ENCODE results near the gene RIMS1. TPM values are rescaled to one million over a fixed set of nuclear protein-coding genes. Genes with fewer than 3 reads are reported as not detected.

The RIMS1 gene
- total RNA-seq, 4 donors from 2014 or later, result 0.13 to 16.8 (median 1.2) TPM

- TF ChIP-seq CTCF (IDR thresholded peaks at IDR 0.05) (no peak), POLR2A (IDR thresholded peaks at IDR 0.05) (no peak)
Measured at GRCh38 chr6:72286911-72287311, 400.6 kb downstream of the RIMS1 start.

GRCh38 chr6:72287801-72288200, 401.5 kb downstream of the RIMS1 start:
- Histone ChIP-seq H3K4me3 (no peak overlapping the region), H3K4me1 (no peaks in the 10 kb centered on the region), H3K27ac (no peak overlapping the region), H3K9me3 (no peaks in the 10 kb centered on the region), H3K36me3 (no peaks in the 10 kb centered on the region), H3K27me3 (no peaks in the 10 kb centered on the region)
- no peak for TF ChIP-seq POLR2A (IDR thresholded peaks at IDR 0.05)
- TF ChIP-seq CTCF (IDR thresholded peaks at IDR 0.05), result no peak
- WGBS, 2 donors, result 82 to 87% methylated on average over 5 of the region's 5 CpGs
- intact Hi-C loops (cut with DNase I), result no loop called here
- no peak for DNase-seq

More at GRCh38 chr6:72286911-72287311, 400.6 kb downstream of the RIMS1 start:
- H3K27ac ChIP-seq, result no peak overlapping the region
- no peak overlapping the region for H3K4me3 ChIP-seq
- DNase-seq, result no peak
- intact Hi-C loops (cut with DNase I), result no loop called here
- no peaks in the 10 kb centered on the region for H3K36me3 ChIP-seq
- WGBS, 2 donors, result 47 to 71% methylated on average over 1 of the region's 1 CpG
- no peaks in the 10 kb centered on the region for H3K27me3 ChIP-seq
- H3K9me3 ChIP-seq, result no peaks in the 10 kb centered on the region
- H3K4me1 ChIP-seq, result no peaks in the 10 kb centered on the region

GRCh38 chr6:72288592-72288991, 402.2 kb downstream of the RIMS1 start:
- intact Hi-C loops (cut with DNase I), result no loop called here
- H3K36me3 ChIP-seq, result no peaks in the 10 kb centered on the region
- no peak overlapping the region for H3K27ac ChIP-seq
- DNase-seq, result no peak
- no peaks in the 10 kb centered on the region for H3K27me3 ChIP-seq
- H3K4me1 ChIP-seq, result no peaks in the 10 kb centered on the region
- WGBS, 2 donors, result 28 to 45% methylated on average over 2 of the region's 2 CpGs
- no peak overlapping the region for H3K4me3 ChIP-seq
- TF ChIP-seq POLR2A (IDR thresholded peaks at IDR 0.05) (no peak), CTCF (IDR thresholded peaks at IDR 0.05) (no peak)
- no peaks in the 10 kb centered on the region for H3K9me3 ChIP-seq

- DNase-seq, result no peak
- H3K36me3 ChIP-seq, result no peaks in the 10 kb centered on the region
- intact Hi-C loops (cut with DNase I), result no loop called here
- H3K4me1 ChIP-seq, result no peaks in the 10 kb centered on the region
- H3K9me3 ChIP-seq, result no peaks in the 10 kb centered on the region
- H3K27me3 ChIP-seq, result no peaks in the 10 kb centered on the region
- no peak overlapping the region for H3K27ac ChIP-seq
- H3K4me3 ChIP-seq, result no peak overlapping the region
- 88% methylated on average over 8 of the region's 8 CpGs for WGBS, 2 donors
- TF ChIP-seq CTCF (IDR thresholded peaks at IDR 0.05), result no peak
- no peak for TF ChIP-seq POLR2A (IDR thresholded peaks at IDR 0.05)
Measured at GRCh38 chr6:72290620-72291019, 404.3 kb downstream of the RIMS1 start.

GRCh38 chr6:72296375-72296774, 410.0 kb downstream of the RIMS1 start:
- Histone ChIP-seq H3K4me1 (no peaks in the 10 kb centered on the region), H3K9me3 (no peaks in the 10 kb centered on the region), H3K4me3 (no peak overlapping the region), H3K27me3 (no peaks in the 10 kb centered on the region), H3K27ac (no peak overlapping the region), H3K36me3 (no peaks in the 10 kb centered on the region)
- no peak for TF ChIP-seq POLR2A (IDR thresholded peaks at IDR 0.05)
- no peak for TF ChIP-seq CTCF (IDR thresholded peaks at IDR 0.05)
- intact Hi-C loops (cut with DNase I), result no loop called here
- no peak for DNase-seq

Measured in esophagus squamous epithelium (tissue), 5 donors.